ENCODE measurements around the gene MTMR3. TPM values are rescaled to one million over a fixed set of nuclear protein-coding genes. Genes with fewer than 3 reads are reported as not detected.

The MTMR3 gene
- total and polyA plus RNA-seq, 2 of the 8 experiments (the other 6 are each of a cell fraction or from before 2014, with no cell fraction given): 16.9 to 18.5 TPM

DNA sequence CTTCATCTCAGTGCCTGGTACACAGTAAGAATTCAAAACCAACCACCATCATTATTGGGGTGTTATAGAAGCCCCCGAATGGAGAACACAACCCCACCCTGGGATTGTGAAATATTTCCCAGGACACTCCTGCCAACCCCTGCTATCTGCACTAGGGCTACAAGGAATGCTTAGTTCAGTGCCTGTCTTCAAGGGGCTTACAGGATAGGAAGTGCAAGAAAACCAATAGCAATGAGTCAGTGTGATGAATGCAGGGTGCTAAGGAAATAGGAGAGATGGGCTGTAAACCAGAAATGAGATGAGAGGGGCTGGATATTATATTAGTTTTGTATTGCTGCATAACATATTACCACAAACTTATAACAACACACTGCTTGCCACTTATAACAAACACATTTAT is 43.9 kb upstream of the MTMR3 start:
- H2BK12ac ChIP-seq (ENCODE audit: low read depth, low read length): no peak overlapping the region
- H3K27me3 ChIP-seq (replicated peaks in 1 of 4; ENCODE audit: control insufficient read depth in 3 of 4, extremely low read depth in 1 of 4, insufficient read depth in 3 of 4, low read length in 3 of 4): no peaks in the 10 kb centered on the region
- 76% methylated on average over 1 of the region's 1 CpG; no CpG with 5 or more reads in 1 of the 2 experiments for WGBS, 2 experiments (ENCODE audit: extremely low coverage in 1 of 2, insufficient coverage in 1 of 2, insufficient read length in 1 of 2, insufficient replicate concordance in 2 of 2, low coverage in 1 of 2, low lambda C conversion rate in 2 of 2, missing lambda C conversion rate in 1 of 2)
- no peak overlapping the region for H3K18ac ChIP-seq (ENCODE audit: extremely low read depth, low read length)
- FAIRE-seq (no peak), DNase-seq (ENCODE audit: low read depth in 1 of 2, low spot score in 2 of 2) (no peak)
- H2BK15ac ChIP-seq (ENCODE audit: low read length): no peak overlapping the region
- H3K4me2 ChIP-seq (ENCODE audit: insufficient read depth in 1 of 2, low read depth in 2 of 2, low read length in 2 of 2): no peak overlapping the region; a peak in 1 of 4 replicates
- H2BK20ac ChIP-seq (ENCODE audit: low read length): no peak overlapping the region
- POLR2A ChIA-PET (ENCODE audit: partially characterized antibody): interaction anchor here (1.3 kb wide), 1 partner anchor 31 kb away, joined by 3 read pairs; no protein-coding TSS in a partner anchor
- no peak overlapping the region for H3K27ac ChIP-seq (ENCODE audit: low read depth, low read length)
- no peak overlapping the region for H3K4me3 ChIP-seq (ENCODE audit: extremely low read depth in 1 of 4, insufficient read depth in 2 of 4, low read depth in 3 of 4, low read length in 4 of 4)
- H2AFZ ChIP-seq (ENCODE audit: low read length): no peak overlapping the region
- H3K4me1 ChIP-seq (replicated peaks in 1 of 4; ENCODE audit: control insufficient read depth in 3 of 4, insufficient read depth in 4 of 4, low read length in 3 of 4): peaks cover 0 to 4% (median 0%) of the 10 kb centered on the region in 4 experiments; a peak in 2 of 7 replicates
- H3K14ac ChIP-seq (ENCODE audit: insufficient read length): no peak overlapping the region
- H3K56ac ChIP-seq (replicated peaks; ENCODE audit: insufficient read length, low read depth, low read length): no peak overlapping the region
- H3K4ac ChIP-seq (replicated peaks; ENCODE audit: insufficient read length, low read depth, low read length): no peak overlapping the region
- no peak overlapping the region for H2BK120ac ChIP-seq (replicated peaks; ENCODE audit: low read depth, low read length)
- no peak overlapping the region for H2AK5ac ChIP-seq (ENCODE audit: low read depth, low read length)
- no peaks in the 10 kb centered on the region for H4K20me1 ChIP-seq (replicated peaks in 1 of 2; ENCODE audit: control insufficient read depth in 1 of 2, insufficient read depth in 2 of 2, low read length in 2 of 2)
- no peak overlapping the region for H3K9ac ChIP-seq (replicated peaks in 1 of 4; ENCODE audit: extremely low read depth in 1 of 4, low read depth in 3 of 4, low read length in 3 of 4)
- no peaks in the 10 kb centered on the region for H3K36me3 ChIP-seq (ENCODE audit: control insufficient read depth in 2 of 4, insufficient read depth in 4 of 4, low read length in 3 of 4)
- H3K23ac ChIP-seq (ENCODE audit: insufficient read length): no peak overlapping the region
- peaks cover 3% of the 10 kb centered on the region; the same call in 1 of the 2 replicates for H3K79me1 ChIP-seq (ENCODE audit: low read depth, low read length)
- H3K23me2 ChIP-seq (ENCODE audit: low read depth, low read length): peaks cover 3% of the 10 kb centered on the region; the same call in 1 of the 2 replicates
- CTCF ChIA-PET (ENCODE audit: partially characterized antibody): no interaction called here
- H3K79me2 ChIP-seq (ENCODE audit: control insufficient read depth in 1 of 2, insufficient read depth in 2 of 2, low read length in 2 of 2): peaks cover 0 to 5% of the 10 kb centered on the region in 2 experiments; a peak in 1 of 4 replicates
- no peak overlapping the region for H2BK5ac ChIP-seq (ENCODE audit: low read depth, low read length)
- no peaks in the 10 kb centered on the region for H3K9me3 ChIP-seq (ENCODE audit: insufficient read depth in 2 of 2, low read depth in 1 of 2, low read length in 1 of 2)
- H4K8ac ChIP-seq (ENCODE audit: extremely low read depth, insufficient read depth, low read length): no peak overlapping the region
- H4K91ac ChIP-seq (replicated peaks; ENCODE audit: insufficient read length, low read length): no peak overlapping the region
- no peak overlapping the region for H4K5ac ChIP-seq (ENCODE audit: insufficient read length, low read depth, low read length)
- TF ChIP-seq BCL11A (IDR thresholded peaks at IDR 0.05; ENCODE audit: low read depth in 2 of 2, low read length in 2 of 2): no peak
- TF ChIP-seq SP1 (IDR thresholded peaks at IDR 0.05; ENCODE audit: low read depth, low read length): no peak
- TF ChIP-seq SAP30 (IDR thresholded peaks at IDR 0.05; ENCODE audit: insufficient read depth, insufficient replicate concordance, low read length): no peak
- TF ChIP-seq ZNF274 (IDR thresholded peaks at IDR 0.05; ENCODE audit: borderline replicate concordance, extremely low read depth, low read length): no peak
- TF ChIP-seq YY1 (IDR thresholded peaks at IDR 0.05; ENCODE audit: low read depth, low read length): no peak
- TF ChIP-seq, protein P1, sequence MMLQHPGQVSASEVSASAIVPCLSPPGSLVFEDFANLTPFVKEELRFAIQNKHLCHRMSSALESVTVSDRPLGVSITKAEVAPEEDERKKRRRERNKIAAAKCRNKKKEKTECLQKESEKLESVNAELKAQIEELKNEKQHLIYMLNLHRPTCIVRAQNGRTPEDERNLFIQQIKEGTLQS (IDR thresholded peaks at IDR 0.05; ENCODE audit: insufficient read depth, low read depth, low read length): no peak
- no peak for TF ChIP-seq POLR2AphosphoS5 (IDR thresholded peaks at IDR 0.05; ENCODE audit: low read depth, low read length)
- TF ChIP-seq KDM1A (IDR thresholded peaks at IDR 0.05; ENCODE audit: borderline replicate concordance, low read length): no peak
- TF ChIP-seq RNF2 (IDR thresholded peaks at IDR 0.05; ENCODE audit: borderline replicate concordance, low read depth, low read length, missing control alignments, poor library complexity, severe bottlenecking): no peak
- TF ChIP-seq, protein P2, sequence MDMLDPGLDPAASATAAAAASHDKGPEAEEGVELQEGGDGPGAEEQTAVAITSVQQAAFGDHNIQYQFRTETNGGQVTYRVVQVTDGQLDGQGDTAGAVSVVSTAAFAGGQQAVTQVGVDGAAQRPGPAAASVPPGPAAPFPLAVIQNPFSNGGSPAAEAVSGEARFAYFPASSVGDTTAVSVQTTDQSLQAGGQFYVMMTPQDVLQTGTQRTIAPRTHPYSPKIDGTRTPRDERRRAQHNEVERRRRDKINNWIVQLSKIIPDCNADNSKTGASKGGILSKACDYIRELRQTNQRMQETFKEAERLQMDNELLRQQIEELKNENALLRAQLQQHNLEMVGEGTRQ (IDR thresholded peaks at IDR 0.05; ENCODE audit: low read length): no peak
- TF ChIP-seq PHF8 (conservative IDR thresholded peaks at IDR 0.05; ENCODE audit: low read depth, low read length): no peak
- no peak for TF ChIP-seq RBBP5 (IDR thresholded peaks at IDR 0.05; ENCODE audit: borderline replicate concordance, low read depth, low read length)
